ENCODE measurements around the gene AARSD1. TPM values are rescaled to one million over a fixed set of nuclear protein-coding genes. Genes with fewer than 3 reads are reported as not detected.

The AARSD1 gene
- total and polyA plus RNA-seq, 2 experiments from 2014 or later: 25.7 to 74.4 TPM

- Mint-ChIP-seq H3K4me1 (no peaks in the 10 kb centered on the region), H3K4me3 (no peak overlapping the region), H3K27ac (no peak overlapping the region), H3K9me3 (no peaks in the 10 kb centered on the region; the same call in 2 of the 3 replicates), H3K27me3 (ENCODE audit: insufficient read depth, low read depth, poor library complexity) (no peaks in the 10 kb centered on the region), H3K36me3 (ENCODE audit: low read depth) (peaks cover 72% of the 10 kb centered on the region)
- H3K79me2 ChIP-seq (replicated peaks; ENCODE audit: insufficient read depth): peaks cover 4% of the 10 kb centered on the region; the same call in 1 of the 2 replicates
- H2AFZ ChIP-seq: no peak overlapping the region
- no peak overlapping the region for H3K4me3 ChIP-seq
- no peaks in the 10 kb centered on the region for H3K9me2 ChIP-seq (ENCODE audit: insufficient read depth)
- no peak overlapping the region for H3K4me2 ChIP-seq
- DNase-seq (ENCODE audit: low spot score): no peak
- no peak overlapping the region for H3K27ac ChIP-seq (ENCODE audit: low read depth)
- H3K36me3 ChIP-seq (ENCODE audit: insufficient read depth): peaks cover 30% of the 10 kb centered on the region
- H3K4me1 ChIP-seq (ENCODE audit: insufficient read depth): no peaks in the 10 kb centered on the region
- no peaks in the 10 kb centered on the region for H3K27me3 ChIP-seq (ENCODE audit: insufficient read depth)
- no peak for TF ChIP-seq REST (IDR thresholded peaks at IDR 0.05; ENCODE audit: unreplicated experiment)
- no peak for TF ChIP-seq CTCF (conservative IDR thresholded peaks at IDR 0.05; ENCODE audit: low read depth in 2 of 2)
- TF ChIP-seq EZH2phosphoT487 (IDR thresholded peaks at IDR 0.05; ENCODE audit: unreplicated experiment): no peak
- TF ChIP-seq POLR2AphosphoS5 (IDR thresholded peaks at IDR 0.05; ENCODE audit: low read depth): no peak
- TF ChIP-seq ZNF331 (CRISPR knock-in tag; IDR thresholded peaks at IDR 0.05; ENCODE audit: low read depth): no peak
- TF ChIP-seq CREB1 (CRISPR knock-in tag; IDR thresholded peaks at IDR 0.05; ENCODE audit: low read depth): no peak
- TF ChIP-seq NANOG (IDR thresholded peaks at IDR 0.05; ENCODE audit: borderline replicate concordance): no peak
- TF ChIP-seq ETS1 (IDR thresholded peaks at IDR 0.05): no peak
- no peak for TF ChIP-seq STAT1 (IDR thresholded peaks at IDR 0.05; ENCODE audit: unreplicated experiment)
- TF ChIP-seq ZNF114 (CRISPR knock-in tag; IDR thresholded peaks at IDR 0.05): no peak
- no peak for TF ChIP-seq JUNB (IDR thresholded peaks at IDR 0.05; ENCODE audit: unreplicated experiment)
- no peak for TF ChIP-seq ZNF462 (CRISPR knock-in tag; IDR thresholded peaks at IDR 0.05)
- 0 out of 2 replicates have a peak, but pooled peaks cover 4% of the 10 kb centered on the region for H3F3A ChIP-seq (replicated peaks; ENCODE audit: low read depth)
- ATAC-seq: no peak
- no peaks in the 10 kb centered on the region for H4K20me1 ChIP-seq (replicated peaks; ENCODE audit: insufficient read depth)
Observed at GRCh38 chr17:42989141-42989540, 24.9 kb upstream of the AARSD1 start.

All from GM23338 (cell line).